Testis (tissue), 2 donors: ENCODE data around the gene ZAR1.

Experiments used
- CTCF ChIP-seq, 3 experiments: fragments of 450-650 bp in 2 of 3; fragments of 200-600 bp in 1 of 3; sonication (generic) in 1 of 3; IDR thresholded peaks; one replicate each; pipeline ENCODE4 v1.5.1; 2016 to 2019; ENCODE audit warnings: antibody characterized with exemption in 3 of 3, mild to moderate bottlenecking in 2 of 3, moderate library complexity in 1 of 3
- POLR2A ChIP-seq: fragments of 450-650 bp; IDR thresholded peaks from one replicate; pipeline ENCODE4 v1.6.1; 2017; ENCODE audit warnings: antibody characterized with exemption, mild to moderate bottlenecking, moderate library complexity

DNA sequence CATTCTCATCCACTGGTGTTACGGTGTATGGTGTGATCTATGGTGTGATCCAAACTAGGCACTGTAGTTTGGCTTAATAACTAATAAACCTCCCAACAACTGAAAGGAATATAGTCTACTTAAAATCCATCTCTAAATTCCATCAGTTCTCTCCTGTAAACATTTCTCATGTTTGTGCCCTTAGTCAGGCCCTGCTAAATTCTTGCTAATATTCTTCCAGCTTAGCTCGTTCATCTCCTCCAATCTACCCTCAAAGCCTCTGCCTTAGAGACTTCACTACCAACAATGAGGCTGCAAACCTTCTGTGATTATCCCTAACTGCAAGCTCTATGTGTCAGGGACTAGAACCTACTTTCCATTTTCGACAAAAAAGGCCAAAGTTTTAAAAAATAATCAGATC is 28.1 kb downstream of the ZAR1 start:
- TF ChIP-seq CTCF (IDR thresholded peaks at IDR 0.05) (no peak), POLR2A (no peak)
